IPS DF 4.7 (cell line): Measurements from ENCODE around the gene CDA.
"Not testable (repeated sequence)": the region's sequence is repeated elsewhere in the genome, so short reads cannot be mapped to it uniquely, and the experiment has no call there.

Source experiments
- DNase-seq: peaks from one replicate; pipeline ENCODE4 v3.0.0-alpha.2; 2013; ENCODE audit warnings: low spot score; ENCODE audit errors: extremely low read depth

CDA gene

GRCh38 chr1:20586953-20587660, 1.8 kb upstream of the CDA start:
- DNase-seq, result no peak

GRCh38 chr1:20587661-20588053, 1.2 kb upstream of the CDA start:
- no peak for DNase-seq

- no peak for DNase-seq
These were observed 708 bp downstream of the CDA start for GRCh38 chr1:20589331-20590278.

- no peak for DNase-seq
These were observed 1.4 kb downstream of the CDA start for GRCh38 chr1:20590306-20590777.

- no peak for DNase-seq
These were observed 4.9 kb downstream of the CDA start for GRCh38 chr1:20593756-20594155.

- no peak for DNase-seq
These were observed 5.8 kb downstream of the CDA start for GRCh38 chr1:20594746-20595145.

GRCh38 chr1:20596106-20596505, 7.2 kb downstream of the CDA start:
- DNase-seq, result no peak

- DNase-seq, result no peak
These were observed 8.8 kb downstream of the CDA start for GRCh38 chr1:20597650-20598049.

- DNase-seq, result no peak
These were observed 11.3 kb downstream of the CDA start for GRCh38 chr1:20600156-20600555.

GRCh38 chr1:20601129-20601825, 12.4 kb downstream of the CDA start:
- no peak for DNase-seq

GRCh38 chr1:20602851-20603450, 14.1 kb downstream of the CDA start:
- no peak for DNase-seq

- DNase-seq, result no peak
These were observed 14.9 kb downstream of the CDA start for GRCh38 chr1:20603504-20604464.

GRCh38 chr1:20604678-20605077, 15.8 kb downstream of the CDA start:
- DNase-seq, result no peak

- DNase-seq, result not testable (repeated sequence)
These were observed 18.1 kb downstream of the CDA start for GRCh38 chr1:20606801-20607570.

- DNase-seq, result no peak
These were observed 20.6 kb downstream of the CDA start for GRCh38 chr1:20609541-20609940.

GRCh38 chr1:20610970-20611369, 22.1 kb downstream of the CDA start:
- DNase-seq, result no peak

GRCh38 chr1:20611652-20612051, 22.8 kb downstream of the CDA start:
- no peak for DNase-seq

GRCh38 chr1:20612221-20612746, 23.4 kb downstream of the CDA start:
- DNase-seq, result no peak

GRCh38 chr1:20614131-20614579, 25.3 kb downstream of the CDA start:
- no peak for DNase-seq
